K562 (cell line): Measurements from ENCODE around the gene MAMDC2. TPM values are rescaled to one million over a fixed set of nuclear protein-coding genes. Genes with fewer than 3 reads are reported as not detected.

ENCODE experiments used
- BCL6 ChIP-seq: fragments of 250-450 bp; sonication (Bioruptor Pico); IDR thresholded peaks from 2 replicates; pipeline ENCODE4 v1.4.0; 2020
- EZH2 ChIP-seq: IDR thresholded peaks from 2 replicates; pipeline ENCODE4 v1.6.1; 2012; ENCODE audit warnings: low read depth, mild to moderate bottlenecking, inconsistent platforms, low read length, borderline replicate concordance
- GTF2B ChIP-seq: IDR thresholded peaks from 2 replicates; pipeline ENCODE4 v1.6.1; 2011; ENCODE audit not compliant: insufficient read length; ENCODE audit errors: extremely low read depth
- NEUROD1 ChIP-seq: fragments of 150-350 bp; IDR thresholded peaks from 2 replicates; pipeline ENCODE4 v1.6.1; 2014; ENCODE audit warnings: borderline replicate concordance, low read length, low read depth; ENCODE audit not compliant: partially characterized antibody
- REST ChIP-seq, 2 experiments: fragments of 450-650 bp; formaldehyde crosslinking in 1 of 2; IDR thresholded peaks; 2 replicates each; pipeline versions ENCODE4 v1.4.0 to v1.6.1; 2014 to 2020; ENCODE audit warnings: mild to moderate bottlenecking in 2 of 2, borderline replicate concordance in 1 of 2, low read depth in 1 of 2
- SREBF2 ChIP-seq: sonication (generic); formaldehyde crosslinking; IDR thresholded peaks from 2 replicates; pipeline ENCODE4 v1.4.0; 2020; ENCODE audit warnings: mild to moderate bottlenecking, missing genetic modification reagents
- TCF7 ChIP-seq: sonication (generic); IDR thresholded peaks from 2 replicates; pipeline ENCODE4 v1.6.1; 2016; ENCODE audit warnings: antibody characterized with exemption, borderline replicate concordance
- ZBTB17 ChIP-seq: fragments of 450-650 bp; formaldehyde crosslinking; IDR thresholded peaks from 2 replicates; pipeline ENCODE4 v1.4.0; 2020; ENCODE audit warnings: mild to moderate bottlenecking
- ZKSCAN8 ChIP-seq: fragments of 200-800 bp; sonication (Bioruptor generic); IDR thresholded peaks from 2 replicates; pipeline ENCODE4 v1.6.1; 2016; ENCODE audit warnings: missing genetic modification characterization, missing compliant biosample characterization
- ZNF431 ChIP-seq: sonication (generic); formaldehyde crosslinking; IDR thresholded peaks from 2 replicates; pipeline ENCODE4 v1.8.0; 2022; ENCODE audit warnings: mild to moderate bottlenecking, missing genetic modification reagents
- ZNF518B ChIP-seq: fragments of 250-450 bp; sonication (Bioruptor Pico); IDR thresholded peaks from 2 replicates; pipeline ENCODE4 v1.5.0; 2021; ENCODE audit warnings: mild to moderate bottlenecking, moderate library complexity
- ZSCAN29 ChIP-seq: fragments of 450-650 bp; IDR thresholded peaks from 2 replicates; pipeline ENCODE4 v1.6.1; 2017
- polyA plus RNA-seq, 8 experiments: library from polyadenylated mRNA; depleted of rRNA in 4 of 8; stranded (reverse) in 5 of 8; unstranded in 3 of 8; fragments of >200 nt; fragmentation: Nextera tagmentation in 2 of 8; fragmentation: Illumina TruSeq in 1 of 8; extraction: Ambion mirVana in 2 of 8; extraction: Trizol in 1 of 8; gene quantifications; 2 replicates each; pipeline versions ENCODE4 v1.2.1 to v1.2.3, GENCODE V29; 2011 to 2014; ENCODE audit warnings: inconsistent platforms in 1 of 8, missing spikeins in 1 of 8
- total RNA-seq, 7 experiments: library from RNA; depleted of rRNA in 6 of 7; stranded (reverse); fragments of >200 nt in 6 of 7; fragmentation: Illumina TruSeq in 2 of 7; extraction: Trizol in 2 of 7; gene quantifications; 2 replicates each; pipeline versions ENCODE4 v1.2.1 to v1.2.3, GENCODE V29; 2011 to 2021; ENCODE audit warnings: low replicate concordance in 1 of 7
- TF ChIP-seq, protein P1 (sequence below): fragments of 450-650 bp; IDR thresholded peaks from one replicate; pipeline ENCODE4 v1.6.1; 2018; ENCODE audit warnings: mild to moderate bottlenecking, moderate library complexity; ENCODE audit not compliant: partially characterized antibody

Gene MAMDC2
- total and polyA plus RNA-seq, 9 of the 15 experiments (the other 6 are each of a cell fraction or from before 2014, with no cell fraction given) = 0.01 to 0.03 TPM; not detected in 7

DNA sequence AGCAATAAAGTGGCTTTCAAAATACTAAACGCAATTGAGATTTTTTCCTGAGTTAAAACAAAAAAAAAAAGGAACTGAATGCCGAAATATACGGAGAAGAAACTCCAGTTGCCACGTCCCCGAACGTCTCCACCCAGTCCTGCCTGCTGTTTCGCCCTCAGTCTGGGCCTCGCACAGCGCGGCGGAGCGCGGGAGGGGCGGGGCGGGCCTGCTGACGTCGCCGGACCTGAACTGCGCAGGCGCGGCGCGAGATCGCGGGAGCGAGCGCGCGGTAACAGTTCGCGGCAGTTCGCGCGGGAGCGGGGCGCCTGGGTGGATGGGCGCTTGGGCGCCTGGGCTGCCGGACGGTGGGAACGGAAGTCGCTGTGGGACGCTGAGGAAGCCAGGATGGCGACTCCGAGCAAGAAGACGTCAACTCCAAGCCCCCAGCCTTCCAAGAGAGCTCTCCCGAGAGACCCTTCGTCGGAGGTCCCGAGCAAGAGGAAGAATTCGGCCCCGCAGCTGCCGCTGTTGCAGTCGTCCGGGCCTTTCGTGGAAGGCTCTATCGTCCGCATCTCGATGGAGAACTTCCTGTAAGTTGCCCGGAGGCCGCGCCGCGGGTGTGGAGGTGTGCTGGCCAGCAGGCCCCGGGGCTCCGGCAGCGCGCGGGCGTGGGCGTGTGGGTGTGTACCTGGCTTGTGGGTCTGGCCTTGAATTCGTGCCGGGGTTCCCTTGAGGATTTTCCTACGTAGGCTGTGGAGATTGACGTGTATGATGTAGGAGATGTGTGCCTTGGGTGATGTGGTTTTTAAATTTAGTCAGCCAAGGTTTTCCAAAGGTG lies 215.3 kb downstream of the MAMDC2 start, which contains the start of gene SMC5 (continued):
- no peak for TF ChIP-seq REST (IDR thresholded peaks at IDR 0.05; ENCODE audit: borderline replicate concordance)
- TF ChIP-seq REST (CRISPR knock-in tag; IDR thresholded peaks at IDR 0.05; ENCODE audit: low read depth) = no peak
- TF ChIP-seq BCL6 (CRISPR knock-in tag) = no peak
- TF ChIP-seq, protein P1, sequence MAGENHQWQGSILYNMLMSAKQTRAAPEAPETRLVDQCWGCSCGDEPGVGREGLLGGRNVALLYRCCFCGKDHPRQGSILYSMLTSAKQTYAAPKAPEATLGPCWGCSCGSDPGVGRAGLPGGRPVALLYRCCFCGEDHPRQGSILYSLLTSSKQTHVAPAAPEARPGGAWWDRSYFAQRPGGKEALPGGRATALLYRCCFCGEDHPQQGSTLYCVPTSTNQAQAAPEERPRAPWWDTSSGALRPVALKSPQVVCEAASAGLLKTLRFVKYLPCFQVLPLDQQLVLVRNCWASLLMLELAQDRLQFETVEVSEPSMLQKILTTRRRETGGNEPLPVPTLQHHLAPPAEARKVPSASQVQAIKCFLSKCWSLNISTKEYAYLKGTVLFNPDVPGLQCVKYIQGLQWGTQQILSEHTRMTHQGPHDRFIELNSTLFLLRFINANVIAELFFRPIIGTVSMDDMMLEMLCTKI = no peak
- no peak for TF ChIP-seq ZKSCAN8
- no peak for TF ChIP-seq ZBTB17
- no peak for TF ChIP-seq ZNF431 (CRISPR knock-in tag)
- no peak for TF ChIP-seq SREBF2 (CRISPR knock-in tag)
- no peak for TF ChIP-seq EZH2
- no peak for TF ChIP-seq NEUROD1
- TF ChIP-seq GTF2B = no peak
- TF ChIP-seq TCF7 = no peak
- no peak for TF ChIP-seq ZNF518B (CRISPR knock-in tag)
- TF ChIP-seq ZSCAN29 = no peak
